NCI-H510A (cell line): ENCODE data around the gene C1QTNF1.

Source experiments
- DNase-seq: peaks from one replicate; lab custom pipeline; 2025; lab: John Stamatoyannopoulos, UW

Gene C1QTNF1, protein sequence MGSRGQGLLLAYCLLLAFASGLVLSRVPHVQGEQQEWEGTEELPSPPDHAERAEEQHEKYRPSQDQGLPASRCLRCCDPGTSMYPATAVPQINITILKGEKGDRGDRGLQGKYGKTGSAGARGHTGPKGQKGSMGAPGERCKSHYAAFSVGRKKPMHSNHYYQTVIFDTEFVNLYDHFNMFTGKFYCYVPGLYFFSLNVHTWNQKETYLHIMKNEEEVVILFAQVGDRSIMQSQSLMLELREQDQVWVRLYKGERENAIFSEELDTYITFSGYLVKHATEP

DNA sequence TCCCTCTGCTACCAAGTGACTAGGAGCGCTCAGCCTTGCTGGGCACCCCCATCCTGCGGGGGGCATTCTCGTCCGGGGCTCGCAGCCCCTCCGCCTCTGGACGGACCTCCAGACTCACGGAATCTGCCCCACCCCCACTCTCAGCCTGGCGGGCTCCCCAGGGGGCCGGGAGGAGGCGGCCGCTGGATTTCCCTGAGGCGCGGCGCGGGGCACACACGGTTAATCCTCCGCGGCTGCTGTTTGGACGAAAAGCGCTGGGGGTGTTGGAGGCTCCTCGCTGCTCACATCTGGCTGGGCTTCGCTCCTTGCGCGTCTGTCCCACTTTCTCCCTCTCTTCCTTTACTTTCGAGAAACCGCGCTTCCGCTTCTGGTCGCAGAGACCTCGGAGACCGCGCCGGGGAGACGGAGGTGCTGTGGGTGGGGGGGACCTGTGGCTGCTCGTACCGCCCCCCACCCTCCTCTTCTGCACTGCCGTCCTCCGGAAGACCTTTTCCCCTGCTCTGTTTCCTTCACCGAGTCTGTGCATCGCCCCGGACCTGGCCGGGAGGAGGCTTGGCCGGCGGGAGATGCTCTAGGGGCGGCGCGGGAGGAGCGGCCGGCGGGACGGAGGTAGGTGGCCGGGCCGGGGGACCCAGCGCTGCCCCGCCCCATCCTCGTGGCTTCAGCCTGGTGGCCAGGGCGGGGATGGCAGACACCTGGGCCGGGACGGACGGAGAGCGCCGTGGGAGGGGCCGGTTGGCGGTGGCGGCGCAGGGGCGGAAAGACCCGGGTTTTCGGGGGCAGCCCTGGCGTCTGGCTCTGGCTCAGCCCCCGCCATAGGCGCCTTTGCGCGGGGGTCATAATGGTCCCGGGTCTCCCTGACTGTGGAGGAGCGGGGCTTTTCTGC is at the start of gene C1QTNF1:
Gene C1QTNF1 (plus strand): TSS at position 284 of the 886 bp plus-strand sequence. CDS start 19,800 bp downstream, outside the sequence.
- DNase-seq = peak; percentile 56

DNA sequence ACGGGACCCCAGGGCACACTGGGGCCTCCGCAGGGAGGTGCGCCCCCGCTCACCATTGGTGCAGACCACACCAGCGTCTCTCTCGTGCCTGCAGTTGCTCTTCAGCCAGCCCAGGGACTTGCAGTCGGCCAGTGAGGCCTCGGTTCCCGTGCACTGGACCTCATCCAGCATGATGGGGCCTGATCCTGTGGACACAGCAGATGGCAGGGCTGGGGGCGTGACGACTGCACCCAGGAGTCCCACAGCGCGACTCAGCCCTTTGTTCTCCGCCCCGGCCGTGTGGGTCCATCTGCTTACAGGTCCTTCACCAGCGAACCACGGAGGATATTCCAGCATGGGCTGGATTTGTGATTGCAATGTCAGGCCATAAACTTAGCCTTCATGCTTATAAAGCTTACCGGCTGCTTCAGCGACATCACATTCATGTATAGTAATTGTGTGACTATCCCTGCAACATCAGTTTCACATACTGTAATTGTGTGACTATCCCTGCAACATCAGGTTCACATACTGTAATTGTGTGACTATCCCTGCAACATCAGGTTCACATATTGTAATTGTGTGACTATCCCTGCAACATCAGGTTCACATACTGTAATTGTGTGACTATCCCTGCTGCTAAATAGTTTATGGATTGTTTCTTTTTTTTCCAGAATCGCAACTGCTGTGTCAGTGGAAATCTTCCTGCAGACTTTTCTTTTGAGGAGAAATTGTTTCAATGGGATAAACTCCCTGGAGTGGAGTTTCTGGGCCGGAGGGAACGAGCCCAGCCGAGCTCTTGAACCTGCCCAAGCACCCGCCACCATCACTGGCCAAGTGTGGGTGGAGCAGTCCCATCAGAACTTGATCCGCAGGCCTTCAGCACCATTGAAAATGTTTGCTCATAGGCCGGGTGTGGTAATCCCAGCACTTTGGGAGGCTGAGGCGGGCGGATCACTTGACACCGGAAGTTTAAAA is 49.1 kb upstream of the C1QTNF1 start:
- DNase-seq = peak; percentile 83

DNA sequence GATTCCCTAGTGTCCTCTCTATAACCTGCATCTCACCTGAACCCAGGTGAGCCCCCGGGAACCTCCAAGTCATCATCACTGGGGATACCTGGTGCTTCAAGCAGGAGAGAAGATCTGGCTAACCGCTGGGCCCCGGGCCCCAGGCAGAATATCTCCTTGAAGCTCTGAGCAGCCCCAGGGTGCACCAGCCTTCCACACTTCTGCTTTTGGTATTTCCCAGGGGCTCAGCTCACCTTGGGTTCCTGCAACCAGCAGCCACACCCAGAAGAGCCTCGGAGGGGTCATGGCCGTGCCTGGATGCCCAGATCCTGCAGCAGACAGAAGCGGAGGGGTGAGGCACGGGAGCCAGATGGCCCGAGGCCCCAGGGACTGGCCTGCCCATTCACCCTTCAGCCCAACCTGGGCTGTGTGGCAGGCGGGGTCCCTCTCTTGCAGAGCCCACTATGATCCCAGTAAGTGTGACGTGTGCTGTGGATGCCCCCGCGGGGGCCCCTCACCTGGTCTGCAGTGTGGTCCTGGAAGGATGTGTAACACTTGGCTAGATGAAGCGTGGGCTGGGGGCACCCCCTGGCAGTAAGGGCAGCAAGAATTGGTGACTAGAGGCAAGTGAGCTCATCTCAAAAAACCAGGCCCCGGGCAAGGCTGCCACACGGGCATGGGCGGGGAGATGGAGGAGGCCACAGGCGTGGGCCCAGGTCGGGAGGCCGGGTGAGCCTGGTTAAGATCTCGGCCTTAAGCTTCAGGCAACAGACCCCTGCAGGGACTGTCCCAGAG is 46.9 kb upstream of the C1QTNF1 start:
- DNase-seq = no peak

DNA sequence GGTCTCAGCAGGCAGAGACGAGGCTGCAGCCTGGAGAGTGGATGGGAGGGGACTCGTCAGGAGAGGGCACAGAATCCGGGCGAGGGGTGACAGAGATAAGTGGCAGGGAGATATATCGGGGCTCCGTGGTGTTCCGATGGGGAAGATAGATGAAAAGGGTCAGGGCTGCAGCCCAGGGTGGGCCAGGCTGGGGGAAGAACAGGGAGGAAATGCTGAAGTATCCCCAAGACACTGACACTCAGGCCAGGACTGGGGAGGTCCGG is 46.4 kb upstream of the C1QTNF1 start:
- no peak for DNase-seq

DNA sequence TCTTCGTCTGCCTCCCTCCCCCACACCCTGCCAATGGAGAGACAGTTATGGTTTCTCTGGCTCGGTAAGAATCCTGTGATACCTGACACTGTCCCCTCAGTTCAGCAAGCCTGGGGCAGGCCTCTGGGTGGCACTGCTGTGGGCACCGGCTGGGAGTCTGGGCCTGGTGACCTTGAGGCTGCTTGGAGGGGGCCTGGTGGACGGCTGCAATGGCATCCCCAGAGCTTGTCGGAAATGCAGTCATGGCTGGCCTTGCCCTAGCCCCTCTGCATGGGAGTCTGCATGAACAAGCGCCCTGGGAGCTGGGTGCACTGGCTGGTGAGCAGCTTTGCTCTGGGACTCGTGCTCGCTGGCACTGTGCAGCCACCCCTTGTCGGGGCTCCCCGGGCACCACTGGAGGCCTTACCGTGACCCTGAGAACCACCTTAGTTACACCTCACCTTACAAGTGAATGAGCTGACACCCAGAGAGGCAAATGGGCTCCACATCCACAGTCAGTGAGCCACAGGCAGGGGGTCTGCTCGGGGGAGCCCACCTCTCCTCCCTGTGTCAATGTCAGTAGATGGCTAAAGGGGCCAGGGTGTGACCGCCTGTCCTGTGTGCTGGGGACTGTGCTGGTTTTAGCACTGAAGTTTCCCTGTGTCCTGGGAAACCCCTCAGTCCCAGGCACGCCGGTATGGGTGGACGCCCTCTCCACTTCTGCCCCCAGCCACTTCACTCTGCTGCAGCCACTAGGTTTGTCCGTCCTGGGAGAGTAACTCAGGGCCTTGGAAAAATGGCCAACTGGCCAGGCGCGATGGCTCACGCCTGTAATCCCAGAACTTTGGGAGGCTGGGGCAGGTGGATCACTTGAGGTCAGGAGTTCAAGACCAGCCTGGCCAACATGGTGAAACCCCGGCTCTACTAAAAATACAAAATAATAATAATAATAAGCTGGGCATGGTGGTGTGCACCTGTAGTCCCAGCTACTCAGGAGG is 45.7 kb upstream of the C1QTNF1 start:
- DNase-seq = peak; percentile 35

DNA sequence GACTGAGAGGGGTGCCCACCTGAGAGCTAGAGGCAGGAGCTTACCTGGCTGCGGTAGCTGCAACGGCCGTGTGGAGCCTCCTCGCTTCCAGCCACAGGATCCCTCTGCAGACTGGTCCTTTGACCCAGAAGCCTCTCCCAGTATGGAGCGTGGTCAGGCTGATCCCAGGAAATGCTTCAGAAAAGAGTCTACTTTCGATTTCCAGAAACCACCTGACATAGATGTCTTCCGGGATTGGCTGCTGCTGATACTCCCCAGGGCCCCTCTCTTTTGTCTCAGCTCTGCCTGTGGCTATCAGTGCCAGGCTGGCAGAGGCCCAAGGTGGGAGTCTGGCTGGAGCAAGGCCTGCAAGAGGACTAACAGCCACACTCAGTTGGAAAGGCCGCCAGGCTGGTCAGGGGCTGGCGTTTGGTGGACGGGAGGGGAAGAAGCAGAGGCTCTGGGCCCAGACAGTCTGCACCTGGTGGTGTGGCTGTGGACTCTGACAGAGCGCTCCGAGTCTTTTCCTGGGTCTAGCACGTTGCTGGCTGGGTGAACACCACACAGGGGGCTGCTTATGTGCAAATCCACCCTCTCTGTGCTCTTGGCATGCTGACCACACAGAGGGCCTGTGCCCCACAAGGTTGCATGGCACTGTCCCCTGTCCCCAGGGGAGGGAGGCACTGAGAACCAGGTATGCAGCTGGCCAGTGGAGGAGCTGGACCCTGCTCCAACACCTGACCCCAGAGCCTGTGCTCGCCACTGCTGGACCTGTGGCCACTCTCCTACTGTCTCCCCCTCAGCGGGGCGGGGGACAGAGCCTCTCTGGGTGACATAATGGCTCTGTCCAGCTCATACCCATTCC is 44.0 kb upstream of the C1QTNF1 start, which contains the start of gene LGALS3BP:
Gene LGALS3BP (minus strand): TSS at position 144 of the 844 bp plus-strand sequence. CDS start 2,732 bp downstream, outside the sequence.
- DNase-seq = peak; percentile 91

DNA sequence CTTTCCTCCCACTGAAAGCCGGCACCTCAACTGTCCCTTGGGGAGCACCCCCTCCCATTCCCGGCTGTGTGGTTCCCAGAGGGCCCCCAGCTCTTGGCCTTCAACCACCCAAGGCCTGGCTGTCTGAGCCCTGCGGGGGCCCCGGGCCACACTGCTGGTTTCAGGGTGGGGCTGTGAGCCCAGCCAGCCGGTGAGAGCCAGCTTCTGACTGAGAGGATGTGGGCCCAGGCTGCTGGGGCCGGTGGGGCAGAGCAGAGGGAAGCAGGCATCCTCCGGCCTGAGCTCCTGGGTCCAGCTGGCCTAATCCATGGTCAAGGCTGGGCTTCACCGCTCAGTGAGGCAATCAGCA is 43.4 kb upstream of the C1QTNF1 start:
- no peak for DNase-seq

DNA sequence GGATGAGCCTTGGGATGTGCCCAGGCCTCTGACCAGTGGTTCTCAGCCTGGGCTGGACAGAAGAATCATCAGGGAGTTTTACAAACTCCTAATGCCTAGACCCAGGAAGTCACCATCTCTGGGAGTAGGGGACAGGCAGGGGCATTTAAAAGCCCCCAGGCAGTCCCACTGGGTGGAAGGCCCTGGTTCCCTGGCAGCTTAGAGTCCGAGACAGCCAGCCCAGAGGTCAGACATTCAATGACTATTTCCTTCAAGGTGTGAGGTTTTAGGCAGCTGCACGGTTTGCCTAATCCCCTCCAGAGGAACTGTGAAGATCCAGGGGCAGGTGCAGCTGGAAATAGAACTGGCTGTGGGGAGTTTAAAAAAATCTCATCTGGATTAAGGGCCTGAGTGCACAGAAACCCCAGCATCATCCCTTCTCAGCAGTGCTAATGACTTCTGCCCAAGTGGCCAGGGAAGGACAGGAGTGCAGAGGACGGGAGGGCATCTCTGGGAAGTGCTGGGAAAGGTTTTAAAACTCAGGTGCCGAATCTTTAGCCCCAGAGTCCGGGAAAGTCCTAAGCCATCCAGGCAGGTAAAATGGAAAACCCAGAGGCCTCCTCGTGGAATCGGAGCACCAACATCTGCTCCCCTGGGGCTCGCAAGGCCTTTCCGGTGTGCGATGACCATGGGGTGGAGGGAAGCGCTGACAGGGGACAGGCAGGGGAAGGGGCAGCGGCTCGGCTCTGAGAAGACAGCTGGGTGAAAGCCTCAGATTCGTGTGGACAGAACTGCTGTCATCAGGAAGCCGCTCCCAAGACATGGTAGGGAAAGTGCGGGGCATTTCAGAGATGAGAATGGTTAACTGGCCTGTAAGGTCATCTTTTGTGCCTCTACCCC is 42.7 kb upstream of the C1QTNF1 start:
- DNase-seq = no peak

DNA sequence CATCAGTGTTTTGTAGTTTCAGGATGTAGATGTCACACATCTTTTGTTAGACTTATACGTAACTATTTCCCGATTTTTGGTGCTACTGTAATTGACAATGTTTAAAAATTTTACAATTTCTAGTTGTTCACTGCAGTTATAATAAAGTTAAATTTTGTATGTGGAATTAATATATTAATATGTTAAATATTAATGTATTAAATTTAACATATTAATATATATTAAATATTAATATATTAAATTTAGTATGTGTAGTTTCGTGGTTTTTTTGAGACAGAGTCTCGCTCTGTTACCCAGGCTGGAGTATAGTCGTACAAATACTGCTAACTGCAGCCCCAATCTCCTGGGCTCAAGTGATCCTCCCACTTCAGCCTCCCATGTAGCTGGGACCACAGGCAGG is 38.6 kb upstream of the C1QTNF1 start:
- DNase-seq = no peak

DNA sequence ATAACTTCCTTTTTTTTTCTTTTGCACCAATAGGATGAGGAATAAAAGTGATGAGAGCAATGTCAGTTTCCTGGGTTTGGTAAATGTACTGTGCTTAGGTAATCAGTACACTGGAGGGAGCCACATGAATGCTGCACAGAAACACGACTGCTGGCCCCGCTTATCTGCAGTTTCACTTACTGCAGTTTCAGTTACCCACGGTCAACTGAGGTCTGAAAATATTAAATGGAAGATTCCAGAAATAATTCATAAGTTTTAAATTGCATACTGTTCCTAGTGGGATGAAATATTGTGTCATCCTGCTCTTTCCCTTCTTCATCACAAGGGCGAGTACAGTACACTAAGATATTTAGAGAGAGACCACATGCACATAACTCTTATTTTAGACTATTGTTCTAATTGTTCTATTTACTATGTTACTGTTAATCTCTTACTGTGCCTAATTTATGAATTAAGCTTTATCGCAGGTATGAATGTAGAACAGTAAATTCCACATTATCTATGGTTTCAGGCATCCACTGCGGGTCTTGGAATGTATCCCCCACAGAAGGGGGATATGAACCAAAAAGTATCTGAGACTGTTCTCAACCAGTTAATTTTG is 37.8 kb upstream of the C1QTNF1 start:
- no peak for DNase-seq

DNA sequence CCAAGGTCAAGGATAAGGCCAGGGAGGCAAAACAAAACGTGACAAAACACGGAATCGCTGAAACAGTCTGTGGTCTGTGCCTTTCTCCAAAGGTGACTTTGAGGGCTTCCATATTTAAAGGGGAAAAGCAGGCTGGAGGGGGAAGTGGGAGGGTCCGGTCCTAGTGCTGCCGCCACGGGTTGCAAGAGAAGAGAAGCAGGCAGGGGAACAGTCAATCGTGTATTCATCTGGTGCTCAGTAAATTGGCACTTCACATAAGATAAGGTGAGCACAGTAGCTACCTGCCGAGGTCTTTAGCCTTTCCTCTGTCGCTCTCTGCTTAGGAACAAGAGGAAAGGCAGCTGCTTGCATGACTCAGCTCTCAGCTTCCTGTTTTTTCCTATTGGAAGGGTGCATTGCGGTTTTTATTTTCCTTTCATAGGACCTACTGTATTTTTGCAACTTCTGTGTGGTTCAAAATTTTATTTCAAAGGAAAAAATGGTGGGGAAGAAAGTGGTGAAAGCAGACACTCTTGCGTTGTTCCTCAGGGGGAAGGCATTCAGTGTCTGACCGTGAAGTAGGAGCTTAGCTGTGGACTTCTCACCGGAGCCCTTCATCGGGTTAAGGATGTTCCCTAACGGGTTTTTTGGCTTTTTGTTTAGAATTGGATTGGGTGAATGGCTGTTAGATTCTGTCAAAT is 37.2 kb upstream of the C1QTNF1 start:
- peak; percentile 74 for DNase-seq

DNA sequence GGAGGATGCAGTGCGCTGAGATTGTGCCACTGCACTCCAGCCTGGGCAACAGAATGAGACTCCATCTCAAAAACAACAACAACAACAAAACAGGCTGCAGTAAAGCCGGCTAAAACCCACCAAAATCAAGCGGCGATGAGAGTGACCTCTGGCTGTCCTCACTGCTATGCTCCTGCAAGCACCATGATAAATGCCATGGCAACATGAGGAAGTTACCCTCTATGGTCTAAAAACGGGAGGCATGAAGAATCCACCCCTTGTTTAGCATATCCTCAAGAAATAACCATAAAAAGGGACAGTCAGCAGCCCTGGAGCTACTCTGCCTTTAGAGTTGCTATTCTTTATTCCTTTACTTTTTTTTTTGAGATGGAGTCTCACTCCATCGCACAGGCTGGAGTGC is 35.8 kb upstream of the C1QTNF1 start:
- no peak for DNase-seq

DNA sequence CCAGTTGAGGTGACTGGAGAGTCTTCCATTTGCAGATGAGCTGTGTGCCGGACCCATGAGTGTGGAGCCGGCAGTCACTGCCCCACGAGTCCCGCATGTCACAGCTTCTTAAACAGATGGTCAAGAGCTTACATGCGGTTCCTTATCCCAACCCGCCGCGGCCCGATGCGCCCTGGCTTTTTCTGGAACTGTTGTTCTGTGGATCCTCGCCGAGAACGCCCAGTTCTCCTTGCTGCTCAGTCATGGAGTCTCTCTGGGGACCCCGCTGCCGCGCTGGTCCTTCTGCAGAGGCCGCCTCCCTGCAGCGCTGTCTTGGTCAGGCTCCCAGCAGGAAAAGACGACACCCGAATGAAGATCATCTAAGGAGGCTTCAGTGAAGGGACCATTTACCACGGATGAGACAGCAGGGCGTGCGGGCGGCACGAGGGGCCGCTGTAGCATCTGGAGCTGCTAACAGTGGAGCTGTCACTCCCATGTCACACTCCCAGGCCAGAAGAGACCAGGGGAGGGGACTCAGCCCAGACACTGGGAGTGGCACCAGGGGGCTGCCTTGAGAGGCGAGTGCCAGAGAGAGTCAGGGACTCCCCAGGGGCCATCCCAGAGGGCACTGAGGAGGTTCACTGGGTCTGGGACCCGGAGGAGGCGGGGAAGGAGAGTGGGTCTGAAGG is 33.5 kb upstream of the C1QTNF1 start:
- no peak for DNase-seq

DNA sequence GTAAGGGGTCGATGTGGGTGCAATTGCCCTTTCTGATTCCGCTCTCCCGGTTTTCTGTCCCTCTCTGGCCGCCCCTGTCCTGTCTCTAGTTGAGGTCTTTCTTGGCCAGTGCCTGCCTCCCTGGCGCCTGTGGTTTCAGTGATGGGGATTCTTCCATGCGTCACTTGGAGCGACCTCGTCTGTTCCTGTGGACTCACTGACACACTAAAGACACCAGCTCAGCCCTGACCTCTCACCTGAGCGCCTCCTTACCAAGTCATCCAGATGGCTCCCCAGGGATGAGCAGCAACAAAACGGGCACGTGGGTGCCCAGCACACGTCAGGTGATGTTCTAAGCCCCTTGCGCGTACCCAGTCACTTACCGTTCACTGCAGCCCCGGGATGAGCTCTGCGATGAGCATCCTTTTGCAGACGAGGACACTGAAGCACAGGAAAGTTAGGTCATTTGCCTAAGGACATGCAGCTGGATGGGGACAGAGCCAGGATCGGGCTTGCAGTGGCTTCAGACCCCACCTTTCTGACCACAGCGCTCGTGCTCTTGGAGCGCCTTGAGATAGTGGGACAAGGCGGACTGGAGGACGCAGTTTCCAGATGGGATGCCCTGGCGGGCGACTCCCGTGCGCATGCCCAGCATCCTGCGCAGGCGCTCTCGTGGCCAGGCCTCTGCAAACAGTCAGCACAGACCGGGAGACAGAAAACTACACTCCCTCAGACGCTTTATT is 32.8 kb upstream of the C1QTNF1 start:
- DNase-seq = no peak

DNA sequence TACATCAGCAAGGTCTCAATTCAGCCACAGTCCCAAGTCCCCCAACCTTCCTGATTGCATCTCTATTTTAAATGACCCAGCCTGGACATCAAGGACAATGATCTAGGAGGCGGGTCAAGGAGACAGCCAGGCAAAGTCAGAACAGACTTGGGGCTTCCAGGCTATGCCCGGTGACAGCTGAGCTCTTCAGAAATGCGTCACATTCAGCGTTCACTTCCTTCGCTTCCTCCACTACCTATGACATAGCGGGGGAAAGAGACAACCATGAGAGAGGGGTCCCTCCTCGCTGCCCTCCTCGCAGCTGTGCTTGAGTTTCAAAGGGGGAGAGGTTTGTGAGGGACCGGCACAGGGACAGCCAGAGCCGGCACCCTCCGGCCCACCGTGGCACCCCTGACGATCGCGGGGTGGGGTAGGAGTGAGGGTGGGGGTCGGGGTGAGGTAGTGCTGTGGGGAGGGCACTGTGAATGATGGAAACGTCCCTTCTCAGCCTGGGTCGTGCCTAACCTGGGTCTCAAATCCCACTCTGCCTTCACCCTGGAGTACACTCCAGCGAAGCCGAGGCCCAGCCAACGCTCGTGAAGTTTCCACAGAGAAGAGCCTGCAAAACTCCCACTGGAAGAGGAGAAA is 31.9 kb upstream of the C1QTNF1 start:
- DNase-seq = no peak
